ENCODE data around the gene UBR2.
"Not testable (repeated sequence)": the region's sequence is repeated elsewhere in the genome, so short reads cannot be mapped to it uniquely, and the experiment has no call there.

Gene UBR2

DNA sequence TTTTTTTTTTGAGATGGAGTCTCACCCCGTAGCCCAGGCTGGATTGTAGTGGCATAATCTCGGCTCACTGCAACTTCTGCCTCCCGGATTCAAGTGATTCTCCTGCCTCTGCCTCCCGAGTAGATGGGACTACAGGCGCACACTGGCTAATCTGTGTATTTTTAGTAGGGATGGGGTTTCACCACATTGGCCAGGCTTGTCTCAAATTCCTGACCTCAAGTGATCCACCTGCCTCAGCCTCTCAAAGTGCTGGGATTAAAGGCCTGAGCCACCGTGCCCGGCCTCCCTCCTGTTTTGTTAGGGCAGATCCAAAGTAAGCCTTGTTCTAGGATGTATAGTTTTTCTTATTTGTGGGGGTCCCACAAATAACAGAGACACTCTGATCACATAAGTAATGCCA, 12.7 kb downstream of the UBR2 start:
- H3K4me3 ChIP-seq (ENCODE audit: low read length); H3K9ac ChIP-seq (ENCODE audit: low read depth, low read length); H3K27me3 ChIP-seq (ENCODE audit: control insufficient read depth, insufficient read depth, low read length); H3K9me3 ChIP-seq (replicated peaks; ENCODE audit: low read length); H3K4me1 ChIP-seq (ENCODE audit: control insufficient read depth, insufficient read depth, low read length); H3K4me2 ChIP-seq (ENCODE audit: low read length): not testable (repeated sequence)
- H3K36me3 ChIP-seq (ENCODE audit: insufficient read depth, low read length), result peaks cover 22% of the 10 kb centered on the region

DNA sequence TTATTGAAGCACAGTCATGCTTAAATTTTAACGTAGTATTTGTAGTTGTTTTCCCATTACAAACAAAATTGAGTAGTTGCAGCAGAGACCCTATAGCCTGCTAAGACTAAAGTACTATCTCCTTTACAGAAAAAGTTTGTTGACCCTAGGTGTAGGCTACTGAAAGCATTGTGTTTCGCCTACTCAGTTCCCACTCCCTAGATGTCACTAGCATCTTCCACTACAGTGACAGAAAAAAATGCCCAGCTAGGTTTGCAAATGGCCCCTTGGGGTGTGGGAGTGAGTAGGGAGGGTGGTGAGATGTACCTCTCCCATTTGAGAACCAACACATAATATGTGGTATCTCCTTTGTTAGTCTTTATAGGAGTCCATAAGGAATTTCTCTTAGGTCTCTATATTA, 34.5 kb downstream of the UBR2 start:
- no peak overlapping the region for H3K9ac ChIP-seq (ENCODE audit: low read depth, low read length)
- no peaks in the 10 kb centered on the region for H3K27me3 ChIP-seq (ENCODE audit: control insufficient read depth, insufficient read depth, low read length)
- no peak overlapping the region for H3K4me2 ChIP-seq (ENCODE audit: low read length)
- H3K4me3 ChIP-seq (ENCODE audit: low read length), result no peak overlapping the region
- H3K36me3 ChIP-seq (ENCODE audit: insufficient read depth, low read length), result peaks cover 25% of the 10 kb centered on the region
- no peaks in the 10 kb centered on the region for H3K4me1 ChIP-seq (ENCODE audit: control insufficient read depth, insufficient read depth, low read length)
- H3K9me3 ChIP-seq (replicated peaks; ENCODE audit: low read length), result no peaks in the 10 kb centered on the region

DNA sequence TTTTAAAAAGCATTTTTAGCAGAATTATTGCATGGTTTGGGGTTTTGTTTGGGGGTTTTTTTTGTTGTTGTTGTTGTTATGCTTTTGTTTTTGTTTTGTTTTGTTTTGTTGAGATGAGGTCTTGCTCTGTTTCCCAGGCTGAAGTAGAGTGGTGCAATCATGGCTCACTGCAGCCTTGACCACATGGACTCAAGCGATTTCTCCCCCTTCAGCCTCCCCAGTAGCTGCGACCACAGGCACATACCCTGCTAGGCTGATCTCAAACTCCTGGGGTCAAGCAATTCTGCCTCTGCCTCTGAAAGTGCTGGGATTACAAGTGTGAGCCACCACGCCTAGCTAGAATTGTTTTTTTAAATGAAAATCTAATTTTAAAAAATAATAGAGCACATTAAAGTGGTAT, 35.7 kb downstream of the UBR2 start:
- Histone ChIP-seq H3K9me3 (replicated peaks; ENCODE audit: low read length) (no peaks in the 10 kb centered on the region), H3K4me3 (ENCODE audit: low read length) (no peak overlapping the region), H3K4me2 (ENCODE audit: low read length) (no peak overlapping the region), H3K36me3 (ENCODE audit: insufficient read depth, low read length) (peaks cover 19% of the 10 kb centered on the region), H3K4me1 (ENCODE audit: control insufficient read depth, insufficient read depth, low read length) (no peaks in the 10 kb centered on the region), H3K9ac (ENCODE audit: low read depth, low read length) (no peak overlapping the region), H3K27me3 (ENCODE audit: control insufficient read depth, insufficient read depth, low read length) (no peaks in the 10 kb centered on the region)

DNA sequence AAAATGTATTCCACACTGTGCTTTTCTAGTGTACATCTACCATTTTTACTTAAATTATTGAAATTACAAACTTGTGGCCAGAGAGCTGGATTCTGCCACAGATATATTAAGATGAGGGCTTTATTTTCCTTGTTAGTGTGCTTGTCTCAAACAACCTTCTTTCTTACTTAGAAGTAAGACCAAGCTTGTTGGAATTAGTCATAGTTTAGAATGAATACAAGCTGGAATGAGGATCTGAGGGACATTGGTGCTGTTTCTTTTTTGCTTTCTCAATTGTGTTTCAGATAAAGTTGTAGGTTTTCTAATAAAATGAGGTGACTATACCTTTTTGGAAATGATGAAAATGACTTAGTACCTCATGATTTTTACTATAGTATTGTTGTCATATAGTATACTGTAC, 40.3 kb downstream of the UBR2 start:
- H3K9me3 ChIP-seq (replicated peaks; ENCODE audit: low read length), result no peaks in the 10 kb centered on the region
- no peak overlapping the region for H3K4me2 ChIP-seq (ENCODE audit: low read length)
- no peak overlapping the region for H3K9ac ChIP-seq (ENCODE audit: low read depth, low read length)
- no peaks in the 10 kb centered on the region for H3K27me3 ChIP-seq (ENCODE audit: control insufficient read depth, insufficient read depth, low read length)
- peaks cover 13% of the 10 kb centered on the region for H3K36me3 ChIP-seq (ENCODE audit: insufficient read depth, low read length)
- H3K4me1 ChIP-seq (ENCODE audit: control insufficient read depth, insufficient read depth, low read length), result no peaks in the 10 kb centered on the region
- no peak overlapping the region for H3K4me3 ChIP-seq (ENCODE audit: low read length)

DNA sequence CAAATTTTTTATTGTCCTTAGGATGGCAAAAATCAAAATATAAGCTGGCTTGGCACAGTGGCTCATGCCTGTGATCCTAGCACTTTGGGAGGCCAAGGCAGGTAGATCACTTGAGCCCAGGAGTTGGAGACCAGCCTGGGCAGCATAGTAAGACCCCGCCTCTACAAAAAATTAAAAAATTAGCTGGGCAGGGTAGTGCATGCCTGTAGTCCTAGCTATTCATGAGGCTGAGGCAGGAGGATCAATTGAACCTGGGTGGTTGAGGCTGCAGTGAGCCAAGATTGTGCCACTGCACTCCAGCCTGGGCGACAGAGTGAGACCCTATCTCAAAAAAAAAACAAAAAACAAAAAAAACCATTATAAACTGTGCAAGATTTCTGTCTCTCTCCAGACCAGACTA, 40.9 kb downstream of the UBR2 start:
- H3K4me1 ChIP-seq (ENCODE audit: control insufficient read depth, insufficient read depth, low read length); H3K4me3 ChIP-seq (ENCODE audit: low read length); H3K9ac ChIP-seq (ENCODE audit: low read depth, low read length); H3K4me2 ChIP-seq (ENCODE audit: low read length); H3K9me3 ChIP-seq (replicated peaks; ENCODE audit: low read length); H3K27me3 ChIP-seq (ENCODE audit: control insufficient read depth, insufficient read depth, low read length): not testable (repeated sequence)
- H3K36me3 ChIP-seq (ENCODE audit: insufficient read depth, low read length), result peaks cover 14% of the 10 kb centered on the region

DNA sequence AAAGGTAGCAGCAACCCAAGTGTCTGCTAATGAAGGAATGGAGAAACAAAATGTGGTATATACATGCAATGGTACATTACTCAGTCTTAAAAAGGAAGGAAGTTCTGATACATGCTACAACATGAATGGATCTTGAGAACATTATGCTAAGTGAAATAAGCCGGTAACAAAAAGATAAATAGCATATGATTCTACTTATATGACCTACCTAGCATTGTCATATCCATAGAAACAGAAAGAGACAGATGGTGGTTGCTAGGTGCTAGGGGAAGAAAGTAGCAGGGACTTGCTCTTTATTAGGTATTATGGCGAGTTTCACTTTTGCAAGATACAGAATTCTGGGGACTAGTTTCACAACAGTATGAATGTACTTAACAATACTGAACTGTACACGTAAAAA, 46.6 kb downstream of the UBR2 start:
- no peak overlapping the region for H3K4me3 ChIP-seq (ENCODE audit: low read length)
- no peak overlapping the region for H3K4me2 ChIP-seq (ENCODE audit: low read length)
- H3K36me3 ChIP-seq (ENCODE audit: insufficient read depth, low read length), result peaks cover 39% of the 10 kb centered on the region

DNA sequence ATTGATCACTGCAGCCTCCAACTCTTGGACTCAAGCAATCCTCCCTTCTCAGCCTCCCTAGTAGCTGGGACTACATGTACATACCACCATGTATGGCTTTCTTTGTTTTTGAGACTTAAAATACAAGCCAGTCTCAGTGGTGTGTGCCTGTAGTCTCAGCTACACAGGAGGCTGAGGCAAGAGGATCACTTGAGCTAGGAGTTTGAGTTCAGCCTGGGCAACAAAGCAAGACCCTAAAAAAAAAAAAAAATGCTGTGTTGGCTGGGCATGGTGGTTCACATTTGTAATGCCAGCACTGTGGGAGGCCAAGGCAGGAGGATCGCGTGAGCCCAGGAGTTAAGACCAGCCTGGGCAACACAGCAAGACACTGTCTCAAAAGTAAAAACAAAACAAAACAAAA, 51.7 kb downstream of the UBR2 start:
- Histone ChIP-seq H3K9me3 (replicated peaks; ENCODE audit: low read length) (no peaks in the 10 kb centered on the region), H3K4me3 (ENCODE audit: low read length) (no peak overlapping the region), H3K4me1 (ENCODE audit: control insufficient read depth, insufficient read depth, low read length) (peaks cover 3% of the 10 kb centered on the region), H3K4me2 (ENCODE audit: low read length) (no peak overlapping the region), H3K27me3 (ENCODE audit: control insufficient read depth, insufficient read depth, low read length) (no peaks in the 10 kb centered on the region), H3K36me3 (ENCODE audit: insufficient read depth, low read length) (peaks cover 48% of the 10 kb centered on the region), H3K9ac (ENCODE audit: low read depth, low read length) (no peak overlapping the region)

More for the DNA sequence above, 46.6 kb downstream of the UBR2 start:
- Histone ChIP-seq H3K27me3 (ENCODE audit: control insufficient read depth, insufficient read depth, low read length) (no peaks in the 10 kb centered on the region), H3K9me3 (replicated peaks; ENCODE audit: low read length) (no peaks in the 10 kb centered on the region), H3K4me1 (ENCODE audit: control insufficient read depth, insufficient read depth, low read length) (no peaks in the 10 kb centered on the region), H3K9ac (ENCODE audit: low read depth, low read length) (no peak overlapping the region)

DNA sequence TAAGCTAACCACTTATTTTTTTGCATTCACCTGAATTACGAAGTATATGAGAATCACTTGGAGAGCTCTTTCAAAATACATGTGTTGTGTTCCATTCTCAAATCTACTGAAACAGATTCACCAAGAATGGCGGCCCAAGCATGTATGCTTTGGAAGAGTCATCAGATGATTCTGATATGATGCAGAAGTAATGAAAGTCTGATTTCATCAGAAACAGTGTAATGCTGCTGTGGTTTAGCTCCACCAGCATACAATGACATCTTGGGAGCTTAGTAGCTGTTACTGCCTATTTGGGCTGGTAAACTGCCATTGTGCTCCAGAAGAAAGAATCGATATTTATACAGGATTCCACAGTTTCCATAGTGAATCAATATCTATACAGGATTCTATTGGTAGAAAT, 52.9 kb downstream of the UBR2 start:
- no peak overlapping the region for H3K4me3 ChIP-seq (ENCODE audit: low read length)
- no peaks in the 10 kb centered on the region for H3K9me3 ChIP-seq (replicated peaks; ENCODE audit: low read length)
- no peaks in the 10 kb centered on the region for H3K27me3 ChIP-seq (ENCODE audit: control insufficient read depth, insufficient read depth, low read length)
- no peak overlapping the region for H3K4me2 ChIP-seq (ENCODE audit: low read length)
- H3K9ac ChIP-seq (ENCODE audit: low read depth, low read length), result no peak overlapping the region
- H3K4me1 ChIP-seq (ENCODE audit: control insufficient read depth, insufficient read depth, low read length), result peaks cover 3% of the 10 kb centered on the region
- peaks cover 49% of the 10 kb centered on the region for H3K36me3 ChIP-seq (ENCODE audit: insufficient read depth, low read length)

DNA sequence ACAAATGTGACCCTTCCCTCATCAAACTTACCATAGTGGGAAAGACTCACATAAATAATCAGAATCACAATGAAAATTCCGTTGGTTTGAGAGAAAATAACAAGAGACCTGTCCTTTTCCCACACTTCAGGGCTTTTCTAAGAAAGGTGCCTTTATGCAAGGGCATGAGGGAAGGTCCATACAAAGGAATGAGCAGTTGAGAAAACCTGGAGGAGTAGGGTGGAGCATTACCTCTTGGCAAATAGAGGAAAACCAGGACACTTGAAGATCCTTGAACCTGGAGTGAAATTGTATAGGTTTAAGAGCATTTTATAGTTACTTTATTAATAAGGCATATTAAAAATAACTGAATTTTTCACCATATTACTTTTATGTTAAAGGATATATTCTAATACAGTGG, 54.3 kb downstream of the UBR2 start:
- H3K4me1 ChIP-seq (ENCODE audit: control insufficient read depth, insufficient read depth, low read length), result peaks cover 3% of the 10 kb centered on the region
- H3K36me3 ChIP-seq (ENCODE audit: insufficient read depth, low read length), result peaks cover 44% of the 10 kb centered on the region
- H3K27me3 ChIP-seq (ENCODE audit: control insufficient read depth, insufficient read depth, low read length), result no peaks in the 10 kb centered on the region
- no peaks in the 10 kb centered on the region for H3K9me3 ChIP-seq (replicated peaks; ENCODE audit: low read length)
- H3K4me2 ChIP-seq (ENCODE audit: low read length), result no peak overlapping the region
- H3K9ac ChIP-seq (ENCODE audit: low read depth, low read length), result no peak overlapping the region
- H3K4me3 ChIP-seq (ENCODE audit: low read length), result no peak overlapping the region

DNA sequence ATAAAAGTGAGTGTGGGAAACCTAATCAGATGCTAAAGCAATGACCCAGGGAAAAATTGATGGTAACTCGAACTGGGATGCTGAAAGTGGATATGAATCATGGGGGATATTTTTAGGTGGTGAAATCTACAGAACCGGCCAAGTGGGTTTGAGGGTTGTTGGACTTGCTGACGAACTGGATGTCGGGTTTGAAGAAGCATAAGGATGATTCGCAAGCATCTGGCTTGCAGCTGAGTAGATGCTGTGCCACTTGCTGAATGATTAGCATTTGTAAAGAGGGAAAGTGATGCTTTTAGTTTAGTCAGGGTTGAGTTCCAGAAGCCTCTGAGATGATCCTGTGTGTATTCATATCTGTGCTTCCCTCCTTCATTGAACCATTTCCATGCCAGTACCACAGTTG, 54.9 kb downstream of the UBR2 start:
- Histone ChIP-seq H3K4me2 (ENCODE audit: low read length) (no peak overlapping the region), H3K9ac (ENCODE audit: low read depth, low read length) (no peak overlapping the region), H3K27me3 (ENCODE audit: control insufficient read depth, insufficient read depth, low read length) (no peaks in the 10 kb centered on the region), H3K36me3 (ENCODE audit: insufficient read depth, low read length) (peaks cover 44% of the 10 kb centered on the region), H3K4me1 (ENCODE audit: control insufficient read depth, insufficient read depth, low read length) (peaks cover 3% of the 10 kb centered on the region), H3K9me3 (replicated peaks; ENCODE audit: low read length) (no peaks in the 10 kb centered on the region), H3K4me3 (ENCODE audit: low read length) (no peak overlapping the region)

DNA sequence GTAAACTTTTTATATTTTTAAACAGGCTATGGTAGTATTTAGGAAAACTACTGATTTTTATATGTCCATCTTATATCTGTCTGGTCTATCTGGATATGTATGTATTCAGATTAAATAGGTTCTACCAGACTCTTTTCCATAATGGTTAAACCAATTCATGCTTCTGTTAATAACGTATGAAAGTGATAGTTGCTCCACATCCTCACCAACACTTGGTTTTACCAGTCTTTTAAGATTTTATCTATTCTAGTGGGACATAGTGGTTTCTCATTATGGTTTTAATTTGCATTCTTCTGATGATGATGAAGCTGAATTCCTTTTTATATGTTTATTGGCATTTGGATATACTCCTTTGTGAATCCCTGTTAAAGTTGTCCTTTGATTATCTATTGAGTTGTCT, 56.1 kb downstream of the UBR2 start:
- H3K9ac ChIP-seq (ENCODE audit: low read depth, low read length), result no peak overlapping the region
- no peak overlapping the region for H3K4me3 ChIP-seq (ENCODE audit: low read length)
- H3K27me3 ChIP-seq (ENCODE audit: control insufficient read depth, insufficient read depth, low read length), result no peaks in the 10 kb centered on the region
- H3K4me2 ChIP-seq (ENCODE audit: low read length), result no peak overlapping the region
- peaks cover 42% of the 10 kb centered on the region for H3K36me3 ChIP-seq (ENCODE audit: insufficient read depth, low read length)
- H3K9me3 ChIP-seq (replicated peaks; ENCODE audit: low read length), result no peaks in the 10 kb centered on the region
- peaks cover 3% of the 10 kb centered on the region for H3K4me1 ChIP-seq (ENCODE audit: control insufficient read depth, insufficient read depth, low read length)

DNA sequence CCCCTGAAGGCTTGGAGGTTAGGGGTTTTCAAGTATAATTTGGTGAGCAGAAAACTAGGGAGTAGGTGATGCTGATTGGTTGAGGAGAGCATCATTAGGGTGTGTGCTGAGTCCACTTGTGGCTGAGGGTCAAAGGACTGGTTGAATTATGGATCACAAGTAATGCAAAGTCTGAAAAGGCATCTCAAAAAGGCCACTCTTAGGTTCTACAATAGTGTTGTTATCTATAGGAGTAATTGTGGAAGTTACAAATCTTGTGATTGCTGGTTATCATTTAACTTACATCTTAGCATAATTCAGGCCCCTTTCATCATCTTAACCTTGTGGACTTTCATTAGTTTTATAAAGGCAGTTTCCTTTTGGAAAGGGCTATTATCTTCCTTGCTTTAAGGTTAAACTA, 60.8 kb downstream of the UBR2 start:
- Histone ChIP-seq H3K36me3 (ENCODE audit: insufficient read depth, low read length) (peaks cover 22% of the 10 kb centered on the region), H3K4me1 (ENCODE audit: control insufficient read depth, insufficient read depth, low read length) (no peaks in the 10 kb centered on the region), H3K27me3 (ENCODE audit: control insufficient read depth, insufficient read depth, low read length) (no peaks in the 10 kb centered on the region), H3K9me3 (replicated peaks; ENCODE audit: low read length) (no peaks in the 10 kb centered on the region), H3K4me2 (ENCODE audit: low read length) (no peak overlapping the region), H3K9ac (ENCODE audit: low read depth, low read length) (no peak overlapping the region), H3K4me3 (ENCODE audit: low read length) (no peak overlapping the region)
